Calu3 (cell line): ENCODE data around the gene TEX13A. TPM values are rescaled to one million over a fixed set of nuclear protein-coding genes. Genes with fewer than 3 reads are reported as not detected.

Source experiments
- BruUV-seq: library from RNA; stranded (reverse); fragments of 400-500 nt; replicated peaks from 2 replicates; lab custom pipeline; 2021; lab: Mats Ljungman, UMichigan
- CTCF ChIA-PET: fragments of 300-600 bp; sonication (Branson Sonifier 250); formaldehyde crosslinking; loops from one replicate; lab custom pipeline; 2022; ENCODE audit warnings: antibody characterized with exemption; lab: Charles Lee
- DNase-seq: peaks from one replicate; pipeline ENCODE4 v3.0.0; 2022
- H3K27ac Mint-ChIP-seq: one replicate; pipeline ENCODE4 v1.8.0; 2022; ENCODE audit warnings: mixed read lengths; ENCODE audit not compliant: unreplicated experiment
- H3K27me3 Mint-ChIP-seq: one replicate; pipeline ENCODE4 v1.8.0; 2022; ENCODE audit warnings: mixed read lengths; ENCODE audit not compliant: unreplicated experiment
- H3K36me3 Mint-ChIP-seq: one replicate; pipeline ENCODE4 v1.8.0; 2022; ENCODE audit warnings: mild to moderate bottlenecking, moderate library complexity, mixed read lengths; ENCODE audit not compliant: insufficient read depth, unreplicated experiment
- H3K4me1 Mint-ChIP-seq: one replicate; pipeline ENCODE4 v1.8.0; 2022; ENCODE audit warnings: mild to moderate bottlenecking, low read depth, mixed read lengths; ENCODE audit not compliant: unreplicated experiment
- H3K4me3 Mint-ChIP-seq: one replicate; pipeline ENCODE4 v1.8.0; 2022; ENCODE audit warnings: mild to moderate bottlenecking, low read depth, moderate library complexity, mixed read lengths; ENCODE audit not compliant: unreplicated experiment
- H3K9me3 Mint-ChIP-seq: one replicate; pipeline ENCODE4 v1.8.0; 2022; ENCODE audit warnings: low read depth, mixed read lengths; ENCODE audit not compliant: unreplicated experiment
- intact Hi-C: fragments of 100-400 bp; cut with micrococcal nuclease; formaldehyde crosslinking; loops from one replicate; pipeline ENCODE4 v1.10.0; 2022; ENCODE audit not compliant: unreplicated experiment
- total RNA-seq: library from RNA; stranded (reverse); gene quantifications from 2 replicates; pipeline ENCODE4 v1.2.3, GENCODE V29; 2022
- TF ChIP-seq, protein P1 (sequence below): fragments of 200-600 bp; IDR thresholded peaks from one replicate; pipeline ENCODE4 v1.8.0; 2022; ENCODE audit warnings: antibody characterized with exemption; ENCODE audit not compliant: unreplicated experiment

The TEX13A gene
- total RNA-seq, 1 experiment from 2014 or later: not detected

DNA sequence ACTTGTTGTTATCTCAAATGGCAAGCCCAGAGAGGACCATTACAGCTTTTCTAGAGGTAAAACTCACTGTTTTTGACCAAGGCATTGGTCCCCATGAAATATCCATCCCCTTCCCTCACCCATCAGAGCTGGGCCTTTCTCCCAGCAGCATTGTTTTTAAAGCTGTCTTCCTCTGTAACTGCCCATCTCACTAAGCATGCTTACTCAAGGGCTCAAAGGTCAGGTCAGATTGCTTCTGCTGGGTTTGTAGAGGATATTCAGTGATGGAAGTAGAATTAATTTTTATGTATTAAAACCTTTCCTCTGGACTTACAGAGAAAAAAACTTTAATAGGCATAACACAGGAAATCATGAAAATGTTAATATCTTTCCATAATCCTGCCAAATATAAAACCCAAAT is 11.1 kb downstream of the TEX13A start:
- TF ChIP-seq, protein P1, sequence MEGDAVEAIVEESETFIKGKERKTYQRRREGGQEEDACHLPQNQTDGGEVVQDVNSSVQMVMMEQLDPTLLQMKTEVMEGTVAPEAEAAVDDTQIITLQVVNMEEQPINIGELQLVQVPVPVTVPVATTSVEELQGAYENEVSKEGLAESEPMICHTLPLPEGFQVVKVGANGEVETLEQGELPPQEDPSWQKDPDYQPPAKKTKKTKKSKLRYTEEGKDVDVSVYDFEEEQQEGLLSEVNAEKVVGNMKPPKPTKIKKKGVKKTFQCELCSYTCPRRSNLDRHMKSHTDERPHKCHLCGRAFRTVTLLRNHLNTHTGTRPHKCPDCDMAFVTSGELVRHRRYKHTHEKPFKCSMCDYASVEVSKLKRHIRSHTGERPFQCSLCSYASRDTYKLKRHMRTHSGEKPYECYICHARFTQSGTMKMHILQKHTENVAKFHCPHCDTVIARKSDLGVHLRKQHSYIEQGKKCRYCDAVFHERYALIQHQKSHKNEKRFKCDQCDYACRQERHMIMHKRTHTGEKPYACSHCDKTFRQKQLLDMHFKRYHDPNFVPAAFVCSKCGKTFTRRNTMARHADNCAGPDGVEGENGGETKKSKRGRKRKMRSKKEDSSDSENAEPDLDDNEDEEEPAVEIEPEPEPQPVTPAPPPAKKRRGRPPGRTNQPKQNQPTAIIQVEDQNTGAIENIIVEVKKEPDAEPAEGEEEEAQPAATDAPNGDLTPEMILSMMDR: no peak
- Mint-ChIP-seq H3K27ac (no peak overlapping the region), H3K4me1 (no peaks in the 10 kb centered on the region), H3K27me3 (no peaks in the 10 kb centered on the region), H3K9me3 (peaks cover 6% of the 10 kb centered on the region), H3K4me3 (no peak overlapping the region), H3K36me3 (no peaks in the 10 kb centered on the region)
- no TSS peak for BruUV-seq
- CTCF ChIA-PET: no interaction called here
- intact Hi-C loops: no loop called here
- no peak for DNase-seq

DNA sequence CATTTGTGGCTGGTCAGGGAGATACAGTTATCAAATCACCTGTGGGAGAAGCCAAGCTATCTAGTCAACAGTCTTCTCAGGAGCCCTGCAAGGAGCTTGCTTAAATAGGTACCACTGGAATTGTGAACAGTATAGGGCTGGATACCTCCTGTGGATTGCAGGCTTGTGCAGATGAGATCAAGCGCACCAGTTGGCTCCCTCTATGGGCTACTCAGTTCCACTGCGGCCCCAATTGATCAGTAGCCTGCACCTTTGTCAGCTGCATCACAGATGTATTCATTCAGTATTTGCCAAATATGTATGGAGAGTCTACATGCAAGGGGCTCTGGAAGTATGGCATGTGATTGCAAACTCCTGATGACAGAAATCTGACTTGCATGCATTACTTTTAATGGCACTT is 28.6 kb downstream of the TEX13A start:
- intact Hi-C loops: loop anchor here (2.0 kb wide), 1 partner anchor 523 kb away; no protein-coding TSS in a partner anchor
- Mint-ChIP-seq H3K27ac (no peak overlapping the region), H3K36me3 (no peaks in the 10 kb centered on the region)

DNA sequence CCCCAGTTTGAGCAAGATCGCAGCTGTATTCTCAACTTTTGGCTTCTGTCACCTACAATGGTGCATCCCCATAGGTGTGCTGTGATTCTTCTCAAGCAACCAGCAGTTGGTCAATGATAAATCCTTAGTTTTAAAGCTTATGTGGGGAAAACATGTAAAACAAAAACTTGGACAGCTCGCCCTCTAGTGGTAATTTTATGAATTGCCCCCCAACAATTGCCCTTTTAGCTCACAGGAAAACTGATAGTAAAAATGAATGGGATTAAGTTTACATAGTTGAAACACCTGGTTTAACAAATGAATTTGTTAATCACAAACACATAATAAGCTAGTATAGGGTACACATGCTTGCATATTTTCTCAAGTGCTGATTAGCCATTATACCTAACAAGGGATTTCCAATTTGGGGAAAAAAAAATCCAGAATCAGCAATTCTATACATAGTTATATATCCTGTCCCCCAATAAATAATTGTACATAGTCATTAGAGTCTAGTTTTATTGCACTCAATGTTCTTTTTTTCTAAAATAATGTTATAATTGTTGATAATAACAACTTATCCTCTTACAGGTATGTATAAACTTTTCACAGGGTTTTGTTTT is 30.1 kb downstream of the TEX13A start:
- no TSS peak for BruUV-seq
- TF ChIP-seq, protein P1: peak; percentile 66
- no peaks in the 10 kb centered on the region for H3K36me3 Mint-ChIP-seq
- H3K9me3 Mint-ChIP-seq: peaks cover under 1% of the 10 kb centered on the region
- DNase-seq: peak; percentile 33
- H3K4me3 Mint-ChIP-seq: no peak overlapping the region
- no peaks in the 10 kb centered on the region for H3K4me1 Mint-ChIP-seq
- no peak overlapping the region for H3K27ac Mint-ChIP-seq
- no peaks in the 10 kb centered on the region for H3K27me3 Mint-ChIP-seq
- intact Hi-C loops: loop anchor here (2.0 kb wide), 1 partner anchor 522 kb away; no protein-coding TSS in a partner anchor
- CTCF ChIA-PET: interaction anchor here (0.8 to 1.2 kb wide), 2 partner anchors 625 to 998 kb away, joined by 3 to 5 read pairs; no protein-coding TSS in a partner anchor

More for the DNA sequence above, 28.6 kb downstream of the TEX13A start:
- peak; percentile 3 for DNase-seq
- TF ChIP-seq, protein P1: no peak
- Mint-ChIP-seq H3K4me1 (no peaks in the 10 kb centered on the region), H3K27me3 (no peaks in the 10 kb centered on the region), H3K4me3 (no peak overlapping the region), H3K9me3 (peaks cover 2% of the 10 kb centered on the region)
- no TSS peak for BruUV-seq
- CTCF ChIA-PET: no interaction called here

DNA sequence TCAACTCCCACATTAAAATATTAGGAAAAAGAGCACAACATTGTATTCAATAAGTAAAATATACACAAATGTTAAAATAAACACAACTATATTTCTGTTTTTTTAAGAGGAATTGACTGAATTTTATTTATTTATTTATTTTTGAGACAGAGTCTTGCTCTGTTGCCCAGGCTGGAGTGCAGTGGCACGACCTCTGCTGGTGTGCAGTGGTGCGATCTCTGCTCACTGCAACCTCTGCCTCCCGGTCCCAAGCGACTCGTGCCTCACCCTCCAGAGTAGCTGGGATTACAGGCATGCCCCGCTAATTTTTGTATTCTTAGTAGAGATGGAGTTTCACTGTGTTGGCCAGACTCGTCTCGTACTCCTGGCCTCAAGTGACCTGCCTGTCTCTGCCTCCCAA is 31.4 kb downstream of the TEX13A start:
- H3K9me3 Mint-ChIP-seq: no peaks in the 10 kb centered on the region
- H3K4me1 Mint-ChIP-seq: no peaks in the 10 kb centered on the region
- no peak overlapping the region for H3K4me3 Mint-ChIP-seq
- H3K27me3 Mint-ChIP-seq: no peaks in the 10 kb centered on the region
- BruUV-seq: no TSS peak
- CTCF ChIA-PET: no interaction called here
- no peak overlapping the region for H3K27ac Mint-ChIP-seq
- intact Hi-C loops: no loop called here
- H3K36me3 Mint-ChIP-seq: no peaks in the 10 kb centered on the region
- no peak for DNase-seq
- TF ChIP-seq, protein P1: no peak
